ENCODE results near the gene SEC61B. TPM values are rescaled to one million over a fixed set of nuclear protein-coding genes. Genes with fewer than 3 reads are reported as not detected.
"Not testable (repeated sequence)": the region's sequence is repeated elsewhere in the genome, so short reads cannot be mapped to it uniquely, and the experiment has no call there.

Gene SEC61B
- total RNA-seq, 1 donor = 155 TPM

- TF ChIP-seq CTCF (IDR thresholded peaks at IDR 0.05; ENCODE audit: insufficient read depth, low read length) = no peak
- no peak for DNase-seq (ENCODE audit: low read depth)
- no peak overlapping the region for H3K4me3 ChIP-seq (ENCODE audit: low read depth, low read length)
Observed at GRCh38 chr9:99190597-99191283, 31.3 kb upstream of the SEC61B start.

GRCh38 chr9:99192786-99193465, 29.2 kb upstream of the SEC61B start:
- DNase-seq (ENCODE audit: low read depth) = peak; percentile 25
- H3K4me3 ChIP-seq (ENCODE audit: low read depth, low read length) = no peak overlapping the region
- TF ChIP-seq CTCF (IDR thresholded peaks at IDR 0.05; ENCODE audit: insufficient read depth, low read length) = peak; percentile 44

- DNase-seq (ENCODE audit: low read depth) = no peak
- H3K4me3 ChIP-seq (ENCODE audit: low read depth, low read length) = no peak overlapping the region
- TF ChIP-seq CTCF (IDR thresholded peaks at IDR 0.05; ENCODE audit: insufficient read depth, low read length) = no peak
Observed at GRCh38 chr9:99193466-99193821, 28.6 kb upstream of the SEC61B start.

GRCh38 chr9:99196484-99196883, 25.6 kb upstream of the SEC61B start:
- DNase-seq (ENCODE audit: low read depth); H3K4me3 ChIP-seq (ENCODE audit: low read depth, low read length): not testable (repeated sequence)

- no peak overlapping the region for H3K4me3 ChIP-seq (ENCODE audit: low read depth, low read length)
- TF ChIP-seq CTCF (IDR thresholded peaks at IDR 0.05; ENCODE audit: insufficient read depth, low read length) = no peak
- DNase-seq (ENCODE audit: low read depth) = no peak
Observed at GRCh38 chr9:99197124-99197630, 24.9 kb upstream of the SEC61B start.

- no peak for DNase-seq (ENCODE audit: low read depth)
Observed at GRCh38 chr9:99197987-99198386, 24.1 kb upstream of the SEC61B start.

More at GRCh38 chr9:99197987-99198386, 24.1 kb upstream of the SEC61B start:
- H3K4me3 ChIP-seq (ENCODE audit: low read depth, low read length) = no peak overlapping the region
- no peak for TF ChIP-seq CTCF (IDR thresholded peaks at IDR 0.05; ENCODE audit: insufficient read depth, low read length)
